HUDEP-2 (cell line): ENCODE measurements around the gene GNAQ.

ENCODE experiments used
- DNase-seq, 76 experiments: peaks; one replicate each; lab custom pipeline; 2025; ENCODE audit not compliant: unreplicated experiment in 76 of 76; lab: John Stamatoyannopoulos, UW

Gene GNAQ

DNA sequence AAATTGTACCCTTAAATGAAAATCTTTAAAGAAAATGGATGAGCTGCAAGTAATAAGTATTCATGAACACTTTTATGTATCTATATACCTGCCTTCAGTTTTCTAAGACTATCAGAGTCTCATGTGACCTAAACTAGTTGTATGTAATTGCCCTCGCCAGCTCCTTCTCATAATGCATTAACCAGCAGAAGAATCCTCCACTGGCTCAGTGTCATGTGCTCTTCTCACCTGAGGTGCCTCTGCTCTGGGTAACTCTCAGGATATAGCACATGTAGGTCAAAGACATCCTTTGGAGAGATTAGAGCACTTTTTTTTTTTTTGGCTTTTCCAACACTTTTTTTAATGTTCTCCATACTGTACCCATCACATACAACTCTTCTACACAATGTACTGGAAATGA lies 199.8 kb downstream of the GNAQ start:
- DNase-seq, result no peak

DNA sequence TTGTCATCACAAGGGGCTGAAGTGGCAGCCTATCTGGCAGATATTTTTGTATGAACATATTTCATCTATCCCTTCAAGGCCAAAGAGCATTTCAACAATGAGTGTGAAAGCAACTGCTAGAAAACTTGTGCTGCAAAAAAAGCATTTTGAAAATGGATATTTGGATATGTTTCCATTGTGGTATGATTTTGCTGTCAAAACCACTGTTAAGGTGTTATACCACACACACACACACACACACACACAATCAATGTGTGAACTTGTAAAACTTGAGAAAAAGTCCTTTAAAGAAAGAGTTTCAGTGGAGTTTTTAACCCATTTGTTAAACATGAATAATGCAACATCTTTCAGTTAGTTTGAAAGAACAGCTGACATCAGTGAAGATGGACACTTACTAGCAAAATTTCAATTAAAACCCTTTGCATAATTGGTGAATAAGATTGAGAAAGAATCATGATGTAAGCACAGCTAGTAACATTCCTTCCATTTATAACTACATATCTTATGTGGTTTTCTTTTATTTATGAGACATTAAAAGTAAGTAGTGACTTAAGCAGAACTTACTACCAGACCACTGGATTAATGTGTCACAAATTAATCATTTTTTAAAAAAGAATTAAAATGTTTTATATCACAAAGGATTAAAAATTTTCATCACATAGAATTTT lies 200.9 kb downstream of the GNAQ start:
- no peak for DNase-seq

DNA sequence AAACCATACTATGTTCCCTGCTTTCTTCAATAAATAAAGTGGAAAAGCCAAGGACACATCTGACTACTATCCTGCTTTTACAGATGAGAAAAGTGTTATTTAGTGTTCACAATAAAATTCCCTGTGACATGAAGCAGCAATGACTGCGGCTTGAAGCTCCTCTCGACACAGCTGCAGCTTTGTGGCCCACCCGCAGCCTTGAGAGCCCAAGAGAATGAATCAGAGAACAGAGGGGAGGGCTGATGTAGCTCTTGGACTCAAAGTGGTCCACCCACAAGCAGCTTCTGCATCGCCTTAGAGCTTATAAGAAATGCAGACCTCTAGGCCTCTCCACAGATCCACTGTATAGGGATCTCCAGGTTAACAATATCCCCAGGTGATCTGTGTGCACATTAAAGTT lies 202.2 kb downstream of the GNAQ start:
- DNase-seq, result no peak

DNA sequence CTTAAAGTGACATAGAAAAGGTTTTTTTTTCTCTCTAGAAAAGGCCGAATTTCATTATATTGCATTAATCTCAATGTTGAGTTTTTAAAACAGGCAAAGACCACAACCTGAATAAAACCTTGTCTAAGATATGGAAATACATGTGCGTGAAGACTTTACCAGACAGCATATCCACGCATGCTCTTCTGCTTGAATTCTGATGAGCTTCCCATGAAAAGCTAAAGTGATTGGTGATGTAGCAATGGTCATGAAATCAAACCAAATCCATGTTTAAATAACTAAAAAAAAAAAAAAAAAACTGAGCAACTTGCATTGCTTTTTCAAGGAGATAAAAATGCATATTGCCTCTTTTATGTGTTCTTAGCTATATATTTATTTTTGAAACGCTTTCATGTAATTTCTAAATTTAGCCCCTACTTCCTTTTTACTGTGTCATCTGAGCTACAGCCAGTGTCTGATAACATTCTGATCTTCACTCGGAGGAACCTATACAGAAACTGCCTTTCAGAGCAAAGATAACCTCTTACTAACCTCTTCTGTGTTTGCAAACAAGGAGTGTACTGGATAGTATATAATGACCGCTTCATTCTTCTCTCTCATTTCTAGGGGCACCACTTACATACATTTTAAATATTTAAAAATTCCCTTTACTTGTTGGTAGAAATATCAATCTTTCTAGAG lies 204.4 kb downstream of the GNAQ start:
- DNase-seq, result peak in 23 of 76 experiments; percentile 20 to 67 (median 35)

DNA sequence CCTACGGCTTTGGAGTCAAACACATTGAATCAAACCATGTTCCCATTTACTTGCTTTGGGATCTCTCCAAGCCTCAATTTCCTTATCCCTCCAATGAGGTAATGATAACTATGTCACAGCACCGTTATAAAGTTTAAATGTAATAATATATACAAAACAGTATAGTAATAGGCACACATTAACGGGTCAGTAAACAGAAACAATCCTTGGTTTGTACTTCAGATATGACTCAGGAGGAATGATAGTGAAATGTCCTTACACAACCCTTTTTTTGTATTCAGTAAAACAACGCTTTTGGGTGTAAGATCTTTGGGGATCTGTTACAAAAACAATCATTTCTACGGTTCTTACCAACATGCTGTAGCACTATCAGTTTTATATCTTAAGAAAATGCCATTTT lies 205.0 kb downstream of the GNAQ start:
- no peak for DNase-seq

DNA sequence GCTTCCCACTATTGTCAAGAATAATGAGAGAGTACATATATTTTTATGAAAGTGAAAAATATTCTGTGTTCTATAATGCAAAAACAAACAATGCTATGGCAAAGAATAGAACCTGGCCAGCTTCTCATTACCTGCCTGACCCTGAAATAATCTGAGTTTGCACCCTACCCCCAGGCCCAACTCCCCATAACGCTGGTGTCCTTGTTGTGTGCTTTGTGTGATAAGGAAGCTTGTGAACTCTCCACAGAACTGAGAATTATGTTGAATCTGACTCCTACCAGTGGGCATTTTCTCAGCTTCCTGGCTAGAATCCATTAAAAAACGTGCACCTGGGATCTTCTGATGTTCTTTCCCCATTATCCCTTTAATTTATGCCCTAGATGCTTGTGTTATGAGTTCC lies 205.5 kb downstream of the GNAQ start:
- DNase-seq, result peak in 2 of 76 experiments; percentile 7 to 12

DNA sequence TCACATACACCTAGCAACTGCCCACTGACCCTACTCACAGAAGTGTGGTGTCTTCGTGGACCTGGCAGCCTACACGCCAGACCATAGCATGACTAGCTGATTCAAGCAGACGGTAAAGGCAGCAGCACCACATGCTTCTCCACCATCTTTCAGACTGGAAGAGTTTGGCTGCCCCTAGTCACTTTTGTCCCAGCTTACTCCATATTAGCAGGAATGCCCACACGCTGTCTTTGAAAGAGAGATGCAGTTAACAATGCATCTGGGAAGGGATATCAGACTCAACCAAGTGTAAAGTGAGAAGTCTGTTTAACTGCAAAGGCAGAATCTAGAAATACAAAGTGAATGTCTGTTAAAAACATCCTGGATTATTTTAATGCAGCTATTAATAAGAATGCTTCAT lies 206.2 kb downstream of the GNAQ start:
- no peak for DNase-seq

DNA sequence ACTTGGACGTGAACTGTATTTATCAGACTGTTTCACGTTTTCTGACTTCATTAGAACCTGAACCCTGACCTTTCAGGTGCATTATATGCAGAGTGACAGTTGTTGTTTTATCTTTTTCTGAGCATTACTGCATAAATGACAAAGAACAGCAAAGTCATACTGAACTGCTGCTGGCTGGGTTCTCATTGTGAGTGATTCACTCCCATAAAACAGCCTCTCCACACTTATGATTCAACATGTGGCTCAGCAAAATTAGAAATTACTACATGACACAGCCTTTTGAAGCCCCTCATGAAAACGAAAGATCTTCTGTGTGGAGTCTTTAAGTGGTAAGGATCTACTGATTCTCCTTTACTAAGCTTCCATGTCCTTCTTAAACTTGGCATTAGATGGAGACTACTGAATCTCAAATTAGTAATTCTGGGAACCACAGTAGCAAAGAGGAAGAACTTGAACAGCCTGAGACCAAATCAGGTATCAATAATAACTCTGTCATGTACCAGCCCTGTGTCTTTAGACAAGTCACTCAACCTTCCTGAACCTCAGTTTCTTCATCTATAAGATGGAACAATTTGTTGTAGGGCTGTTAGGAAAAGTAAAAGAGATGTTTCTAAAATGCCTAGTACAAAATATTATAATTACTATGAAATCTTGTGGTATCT lies 211.2 kb downstream of the GNAQ start:
- peak in 14 of 76 experiments; percentile 10 to 56 (median 29) for DNase-seq

DNA sequence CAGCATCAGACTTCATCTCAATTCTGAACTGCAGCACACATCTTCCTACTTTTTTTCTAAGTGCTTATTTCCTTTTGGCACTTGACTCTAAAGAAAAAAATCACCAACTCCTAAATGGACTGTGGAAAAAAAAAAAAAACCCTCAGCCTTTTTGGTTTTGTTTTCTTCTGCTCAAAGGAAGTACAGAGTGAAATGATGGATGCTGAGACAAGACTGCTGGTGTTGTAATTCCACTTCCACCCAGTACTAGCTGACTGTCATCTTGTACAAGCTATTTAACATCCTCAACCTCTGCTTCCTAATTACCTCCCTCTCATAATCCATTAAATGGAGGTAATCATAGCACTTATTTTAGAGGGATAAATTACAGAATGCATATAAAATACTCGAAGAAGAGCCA lies 212.0 kb downstream of the GNAQ start:
- DNase-seq, result no peak

DNA sequence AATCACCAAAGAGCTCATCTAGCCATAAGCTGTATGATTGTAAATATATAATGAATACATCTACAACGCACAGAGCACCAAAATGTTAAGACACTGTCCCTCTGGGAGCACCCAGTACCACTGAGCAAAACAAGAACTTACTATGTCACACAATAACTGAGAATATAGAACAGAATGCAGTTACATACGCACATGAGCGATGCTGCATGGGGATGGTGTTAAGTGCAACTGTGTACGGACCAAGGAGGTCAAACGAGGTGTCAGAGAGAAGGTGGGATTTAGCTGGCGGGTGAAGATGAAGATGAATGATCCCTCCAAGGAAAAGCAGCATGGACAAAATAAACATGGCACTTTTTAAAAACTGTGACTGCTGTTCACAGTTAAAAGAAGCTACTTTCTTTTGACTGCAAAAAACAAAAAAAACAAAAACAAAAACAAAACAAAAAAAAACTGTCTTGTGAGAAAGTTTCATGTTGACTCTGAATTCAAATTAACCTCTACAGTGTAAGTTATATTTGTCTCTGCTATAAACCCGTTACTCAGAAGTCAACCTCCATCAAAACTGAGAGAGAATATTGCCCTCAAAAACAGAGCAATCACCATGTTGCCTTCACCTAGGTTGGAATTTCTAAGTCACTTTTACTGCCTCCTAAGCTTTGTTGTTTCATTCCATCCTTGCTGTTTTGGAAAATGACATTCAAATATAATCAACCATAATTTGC lies 213.9 kb downstream of the GNAQ start:
- no peak for DNase-seq

DNA sequence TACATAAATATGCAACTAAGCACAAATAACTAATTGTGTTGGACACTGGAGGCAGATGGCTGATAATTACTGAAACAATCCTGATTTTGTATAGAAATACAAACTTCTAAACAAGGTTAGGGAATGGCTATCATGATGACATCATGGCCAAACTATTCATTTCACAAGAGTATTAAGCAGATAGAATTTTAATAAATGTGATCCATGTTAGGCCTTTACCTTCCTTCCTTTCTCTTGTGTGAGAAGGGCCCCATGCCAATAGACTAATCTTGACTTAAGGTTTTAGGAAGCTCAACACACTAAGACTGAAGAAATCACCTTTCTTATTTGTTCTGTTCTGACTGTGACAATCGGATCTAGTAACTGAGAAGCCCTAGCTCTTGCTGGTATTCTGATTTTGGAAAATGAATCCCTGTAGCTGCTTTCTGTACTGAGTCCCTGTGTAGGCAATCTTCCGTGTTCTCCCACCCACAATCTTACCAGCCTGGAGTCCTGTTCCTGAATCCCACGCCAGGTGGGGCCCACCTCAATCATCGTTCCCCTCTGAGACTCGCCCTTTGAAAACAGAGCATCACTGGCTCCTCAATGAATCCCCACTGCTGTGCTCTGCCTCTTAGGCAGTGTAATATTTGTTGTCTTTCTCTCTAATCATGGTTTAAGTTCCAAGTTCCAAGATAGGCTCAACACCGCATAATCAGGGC lies 214.8 kb downstream of the GNAQ start:
- DNase-seq, result no peak

DNA sequence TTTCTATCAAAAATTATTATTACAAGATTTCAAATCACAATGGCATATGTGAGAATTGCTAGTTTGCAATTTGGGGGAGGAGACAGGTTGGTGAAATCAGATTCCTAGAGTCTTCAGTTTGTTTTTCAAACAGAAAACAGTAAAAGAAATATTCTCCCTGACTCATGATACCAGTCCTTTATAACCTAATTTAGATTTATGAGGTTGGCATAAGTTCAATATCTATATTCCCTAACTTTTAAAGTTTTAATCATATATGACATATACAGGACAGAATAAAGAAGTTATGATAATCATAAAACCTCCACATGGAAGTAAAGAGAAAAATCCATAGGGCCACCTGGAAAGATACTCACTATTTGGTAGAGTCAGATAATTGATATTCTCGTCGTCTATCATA lies 216.4 kb downstream of the GNAQ start:
- DNase-seq, result no peak

DNA sequence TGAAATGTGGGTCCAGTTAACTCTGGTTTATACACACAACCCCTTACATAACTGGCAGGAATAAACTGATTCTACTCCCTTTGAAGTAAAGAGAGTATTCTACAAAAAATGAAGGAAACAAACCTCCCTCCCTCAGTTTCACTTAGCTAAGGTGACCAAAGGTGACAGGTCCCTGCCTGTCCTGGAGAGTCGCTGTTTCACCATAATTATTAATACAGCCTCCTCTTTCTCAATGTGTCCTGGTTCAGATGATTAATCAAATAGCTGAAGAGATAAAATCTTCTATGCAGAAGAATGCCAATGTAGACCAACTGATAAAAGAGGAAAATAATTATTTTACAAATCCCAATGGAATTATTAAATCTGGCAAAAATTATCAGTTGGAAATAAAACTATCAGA lies 219.8 kb downstream of the GNAQ start:
- no peak for DNase-seq

DNA sequence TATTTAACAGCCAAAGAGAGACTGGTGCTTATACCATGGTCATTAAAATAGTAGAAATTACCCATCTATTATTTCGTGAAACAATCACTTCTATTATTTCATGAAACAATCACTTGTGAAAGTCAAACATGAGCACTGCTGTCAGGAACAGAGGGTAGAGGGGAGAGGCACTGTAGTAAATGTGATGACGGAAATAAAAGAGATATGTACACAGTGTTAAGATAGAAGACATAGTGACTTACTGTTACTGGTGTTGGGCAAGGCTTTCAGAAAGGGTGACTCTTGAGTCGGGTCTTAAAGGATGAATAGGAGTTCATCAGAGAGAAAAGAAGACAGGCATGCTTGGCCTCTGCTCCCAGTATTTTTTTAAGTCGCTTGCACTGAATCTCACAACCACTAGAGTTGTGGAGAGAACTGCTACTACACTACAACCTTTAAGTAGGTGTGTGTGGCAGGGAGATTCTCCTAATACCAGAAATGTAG lies 220.9 kb downstream of the GNAQ start:
- DNase-seq, result no peak

DNA sequence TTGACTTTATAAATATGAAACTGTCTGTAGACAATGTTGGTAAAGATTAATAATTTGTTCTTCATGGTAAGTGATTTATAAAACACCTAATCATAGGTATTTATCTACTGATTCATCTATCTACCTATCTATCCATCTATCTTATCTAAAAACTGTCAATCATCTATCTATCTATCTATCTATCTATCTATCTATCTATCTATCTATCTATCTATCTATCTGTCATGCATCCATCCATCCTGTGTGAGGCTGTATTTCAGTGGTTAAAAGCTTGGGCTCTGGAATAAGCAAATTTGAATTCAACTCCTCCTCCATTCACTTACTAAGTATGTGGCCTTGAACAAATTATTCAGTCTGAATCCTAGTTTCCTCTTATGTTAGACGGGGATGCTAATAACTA lies 221.6 kb downstream of the GNAQ start:
- no peak for DNase-seq

DNA sequence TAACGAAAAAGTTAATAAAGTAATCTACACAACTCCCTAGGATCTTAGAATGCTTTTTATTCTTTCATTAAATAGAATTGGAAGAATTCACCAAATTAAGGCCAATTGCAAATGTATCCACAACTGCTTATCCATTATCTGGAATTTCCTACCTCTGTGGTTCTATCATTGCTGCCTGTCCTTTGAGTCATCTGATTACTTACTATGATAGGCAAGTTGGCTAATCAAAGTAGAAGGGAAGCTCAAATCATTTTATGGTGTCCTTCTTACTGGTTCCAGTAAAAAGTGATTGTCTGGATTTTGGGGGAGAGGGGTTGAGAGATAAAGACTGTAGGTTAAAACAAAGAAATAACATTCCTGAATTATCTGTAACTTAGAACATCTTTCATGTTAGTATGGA lies 222.1 kb downstream of the GNAQ start:
- no peak for DNase-seq

DNA sequence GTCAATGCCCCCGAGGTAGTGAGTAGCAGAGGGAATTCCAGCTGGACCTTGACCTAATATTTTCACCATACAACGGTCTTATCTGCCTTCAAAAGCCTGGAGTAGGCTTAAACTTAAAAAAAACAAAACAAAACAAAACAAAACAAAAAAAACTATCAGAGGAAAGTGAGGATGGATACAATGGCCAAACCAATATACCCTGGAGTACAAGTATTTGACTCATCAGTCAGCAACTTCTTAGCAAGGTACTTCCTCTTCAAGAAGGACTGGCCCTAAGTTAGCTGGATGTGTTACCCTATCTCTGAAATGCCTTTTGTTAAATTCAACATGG lies 222.9 kb downstream of the GNAQ start:
- DNase-seq, result no peak

DNA sequence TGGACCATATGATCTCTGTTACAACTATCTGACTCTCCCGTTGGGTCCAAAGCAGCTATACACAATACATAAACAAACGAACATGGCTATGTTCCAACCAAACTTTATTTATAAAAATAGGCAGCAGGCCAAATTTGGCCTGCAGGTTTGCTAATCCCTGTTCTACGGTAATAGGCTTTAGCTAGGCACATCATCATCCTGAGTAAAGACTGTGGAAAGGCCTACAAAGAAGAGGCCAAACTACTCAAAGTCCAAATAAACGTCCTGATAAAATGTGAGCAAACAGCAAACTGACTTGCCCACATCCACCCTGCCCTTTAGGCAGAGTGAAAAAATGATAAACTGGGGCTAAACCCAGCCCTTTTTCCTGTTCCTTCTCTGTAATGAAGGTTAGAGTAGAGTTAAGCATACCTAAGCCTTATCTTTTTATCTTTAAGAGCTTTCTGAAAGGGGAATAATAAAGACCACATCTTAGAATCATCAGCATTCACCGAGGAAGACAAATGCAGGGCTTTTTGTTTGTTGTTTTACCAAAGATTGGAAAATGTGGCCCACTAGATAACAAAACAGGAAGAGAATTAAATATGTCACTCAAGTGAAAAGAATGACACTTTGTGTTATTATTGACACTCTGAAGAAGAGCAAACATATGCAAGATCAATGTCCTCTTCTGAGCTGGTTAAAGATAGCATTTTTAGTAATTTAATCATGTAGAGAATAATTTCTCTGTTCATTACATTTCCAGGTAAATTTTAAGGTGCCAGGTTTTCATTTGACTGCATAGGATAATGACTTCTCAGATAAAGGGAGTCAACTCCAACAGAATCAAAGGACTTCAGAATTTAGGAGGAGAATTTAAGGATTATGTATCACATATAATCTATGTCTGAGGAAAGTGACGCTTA lies 223.5 kb downstream of the GNAQ start:
- DNase-seq, result peak in 1 of 76 experiments; percentile 6

DNA sequence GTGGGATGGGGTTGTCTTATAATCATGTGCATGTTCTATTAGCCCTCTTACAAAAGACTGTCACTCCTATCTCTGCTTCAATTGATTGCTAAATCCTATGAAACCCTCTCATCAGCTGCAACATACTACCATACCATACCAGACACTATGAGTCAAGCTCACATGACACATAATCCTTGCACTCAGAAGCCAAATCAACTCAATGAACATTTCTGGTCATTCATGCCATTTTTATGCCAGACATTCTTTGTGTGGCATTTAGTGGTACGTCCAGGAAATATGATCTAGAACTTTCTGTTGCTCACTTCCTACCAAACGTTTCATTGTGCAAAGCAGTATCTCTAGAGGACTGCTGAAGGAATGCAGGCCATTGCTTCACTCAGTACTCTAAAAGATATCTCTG lies 224.3 kb downstream of the GNAQ start:
- peak in 4 of 76 experiments; percentile 6 to 36 (median 18) for DNase-seq

DNA sequence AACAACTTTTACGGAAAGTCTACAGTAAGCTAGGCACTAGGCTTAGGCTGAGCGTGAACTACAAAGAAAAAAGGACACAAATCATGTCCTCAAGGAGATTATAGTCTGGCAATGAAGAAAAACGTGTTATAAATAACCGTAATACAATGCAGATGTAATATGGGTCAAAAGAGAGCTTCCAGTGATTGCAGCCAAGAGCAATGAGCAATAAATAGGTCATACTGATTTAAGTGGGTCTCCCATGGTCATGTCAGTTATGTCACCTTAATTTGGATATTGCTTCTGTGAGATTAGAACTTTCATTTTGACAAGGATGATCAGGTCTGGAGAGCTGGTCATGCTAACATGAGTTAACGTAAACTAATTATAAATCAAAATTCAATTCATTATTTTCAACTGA lies 224.9 kb downstream of the GNAQ start:
- no peak for DNase-seq
